ENCODE results near the gene TMEM185A. TPM values are rescaled to one million over a fixed set of nuclear protein-coding genes. Genes with fewer than 3 reads are reported as not detected.
"Not testable (repeated sequence)": the region's sequence is repeated elsewhere in the genome, so short reads cannot be mapped to it uniquely, and the experiment has no call there.

Gene TMEM185A
- total RNA-seq, 4 donors from 2014 or later, result 18.5 to 28.8 (median 22.1) TPM

GRCh38 chrX:149595214-149595613 is 36.4 kb downstream of the TMEM185A start, which contains the start of gene HSFX2:
Gene HSFX2, minus strand, starts transcription at chrX:149595314. Its CDS starts 614 bp downstream, at chrX:149594700.
- WGBS, 2 donors, result no CpG with 5 or more reads among the region's 17 CpGs
- DNase-seq (ENCODE audit: low spot score in 2 of 2); intact Hi-C loops (cut with DNase I; ENCODE audit: low total_unique reads); H3K4me3 ChIP-seq (ENCODE audit: low read depth, poor library complexity, severe bottlenecking): not testable (repeated sequence)

DNA sequence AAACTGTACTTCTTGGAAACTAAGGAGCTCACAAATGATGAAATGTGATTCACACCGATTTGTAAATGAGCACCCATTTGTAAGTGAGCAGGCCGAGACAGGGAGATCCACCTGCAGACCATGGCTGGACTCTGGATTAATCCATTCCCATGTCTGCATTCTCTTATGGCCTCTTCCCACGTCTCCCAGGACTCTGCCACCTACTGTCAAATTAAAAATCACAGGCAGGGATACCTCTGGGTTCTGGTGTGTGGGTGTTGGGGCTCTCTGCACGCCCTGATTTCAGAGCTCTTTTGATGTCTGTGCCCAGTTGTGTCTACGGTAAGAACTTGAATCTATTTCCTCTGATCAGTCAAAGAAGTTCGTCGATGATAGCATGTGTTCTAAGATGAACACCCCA is 40.6 kb downstream of the TMEM185A start:
- WGBS, 2 donors, result no CpG with 5 or more reads among the region's 7 CpGs
- DNase-seq (ENCODE audit: low spot score in 2 of 2), result not testable (repeated sequence)

DNA sequence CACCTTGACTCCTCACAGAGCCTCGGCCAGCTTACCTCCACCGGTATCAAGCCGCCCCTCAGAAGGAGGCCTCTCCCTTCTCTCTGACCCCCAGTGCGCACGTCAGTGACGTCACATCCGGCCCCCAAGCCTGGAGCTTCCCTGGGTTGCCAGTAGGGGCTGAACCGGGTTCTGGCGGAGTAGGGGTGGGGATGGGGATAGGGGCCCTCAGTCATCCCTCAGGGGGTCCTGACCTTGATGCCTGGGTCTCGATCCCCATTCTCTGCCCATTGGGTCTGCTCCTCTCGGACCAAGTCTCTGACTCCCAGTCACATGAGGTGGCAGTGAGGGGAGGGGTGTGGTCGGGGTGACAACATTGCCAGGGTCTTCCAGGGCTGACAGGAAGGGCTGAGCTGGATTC is 44.2 kb downstream of the TMEM185A start, which contains the start of gene MAGEA9B:
Gene MAGEA9B (minus strand): TSS at position 101 of the 400 bp plus-strand sequence. CDS start 4,280 bp downstream, outside the sequence.
- DNase-seq (ENCODE audit: low spot score in 2 of 2); intact Hi-C loops (cut with DNase I; ENCODE audit: low total_unique reads); H3K4me3 ChIP-seq (ENCODE audit: low read depth, poor library complexity, severe bottlenecking): not testable (repeated sequence)
- WGBS, 2 donors, result no CpG with 5 or more reads among the region's 12 CpGs

More for the DNA sequence above, 40.6 kb downstream of the TMEM185A start:
- intact Hi-C loops (cut with DNase I; ENCODE audit: low total_unique reads); H3K4me3 ChIP-seq (ENCODE audit: low read depth, poor library complexity, severe bottlenecking): not testable (repeated sequence)

DNA sequence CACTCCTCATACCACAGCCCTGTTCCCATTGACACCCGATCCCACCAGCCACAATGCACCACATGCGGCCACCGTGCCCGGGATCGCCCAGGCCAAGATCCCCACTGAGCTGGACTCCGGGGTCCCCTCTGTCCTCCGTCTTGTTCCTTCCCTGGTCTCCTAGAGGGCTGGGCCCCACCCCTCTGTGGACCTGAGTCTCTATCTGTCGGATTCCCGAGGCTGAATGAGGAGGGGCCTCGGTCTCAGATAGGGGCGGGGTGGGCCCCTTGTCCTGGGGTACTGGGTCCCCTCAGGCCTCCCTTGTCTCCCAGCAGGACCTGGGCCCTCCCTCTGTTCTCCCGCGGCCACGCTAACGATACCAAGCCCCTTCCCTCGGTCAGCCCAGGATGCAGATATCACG is 46.0 kb downstream of the TMEM185A start:
- intact Hi-C loops (cut with DNase I; ENCODE audit: low total_unique reads); H3K4me3 ChIP-seq (ENCODE audit: low read depth, poor library complexity, severe bottlenecking): not testable (repeated sequence)
- peak in 1 of 2 donors; percentile 52 for DNase-seq (ENCODE audit: low spot score in 2 of 2)
- WGBS, 2 donors, result 86% methylated on average over 4 of the region's 17 CpGs; no CpG with 5 or more reads in 1 of the 2 donors

DNA sequence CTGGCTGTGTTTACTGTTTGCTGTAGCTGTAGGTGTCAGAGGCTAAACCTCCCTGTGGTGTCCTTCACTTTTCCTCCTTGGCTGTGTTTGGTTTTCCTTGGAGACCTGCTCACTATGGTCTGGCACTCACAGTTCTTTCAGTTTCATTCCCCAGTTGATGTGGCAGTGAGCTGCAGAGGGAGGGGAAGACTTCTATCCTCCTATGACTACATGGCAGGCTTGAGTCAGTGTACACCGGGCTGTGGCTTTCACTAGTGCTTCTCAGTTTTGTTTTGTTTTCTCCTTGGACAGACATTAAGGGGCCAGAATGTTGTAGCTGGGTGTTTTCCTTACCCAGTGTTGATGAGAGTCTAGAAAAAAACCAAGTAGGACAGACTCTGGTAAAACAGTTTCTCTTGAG is 58.1 kb downstream of the TMEM185A start:
- no CpG with 5 or more reads among the region's 1 CpG for WGBS, 2 donors
- H3K4me3 ChIP-seq (ENCODE audit: low read depth, poor library complexity, severe bottlenecking); intact Hi-C loops (cut with DNase I; ENCODE audit: low total_unique reads); DNase-seq (ENCODE audit: low spot score in 2 of 2): not testable (repeated sequence)

- 8 to 29% methylated on average over 1 of the region's 1 CpG for WGBS, 2 donors
- H3K4me3 ChIP-seq (ENCODE audit: low read depth, poor library complexity, severe bottlenecking), result no peak overlapping the region
- intact Hi-C loops (cut with DNase I; ENCODE audit: low total_unique reads), result no loop called here
- no peak for TF ChIP-seq POLR2A (IDR thresholded peaks at IDR 0.05)
- TF ChIP-seq CTCF (IDR thresholded peaks at IDR 0.05), result no peak
- no peak for DNase-seq (ENCODE audit: low spot score in 2 of 2)
Measured at GRCh38 chrX:149572743-149573142, 58.8 kb downstream of the TMEM185A start.

- intact Hi-C loops (cut with DNase I; ENCODE audit: low total_unique reads), result no loop called here
- no peak overlapping the region for H3K4me3 ChIP-seq (ENCODE audit: low read depth, poor library complexity, severe bottlenecking)
- WGBS, 2 donors, result 73 to 86% methylated on average over 7 of the region's 7 CpGs
- peak in 1 of 2 donors; percentile 31 for DNase-seq (ENCODE audit: low spot score in 2 of 2)
- TF ChIP-seq POLR2A (IDR thresholded peaks at IDR 0.05) (no peak), CTCF (IDR thresholded peaks at IDR 0.05) (no peak)
Measured at GRCh38 chrX:149571770-149572169, 59.8 kb downstream of the TMEM185A start.

DNA sequence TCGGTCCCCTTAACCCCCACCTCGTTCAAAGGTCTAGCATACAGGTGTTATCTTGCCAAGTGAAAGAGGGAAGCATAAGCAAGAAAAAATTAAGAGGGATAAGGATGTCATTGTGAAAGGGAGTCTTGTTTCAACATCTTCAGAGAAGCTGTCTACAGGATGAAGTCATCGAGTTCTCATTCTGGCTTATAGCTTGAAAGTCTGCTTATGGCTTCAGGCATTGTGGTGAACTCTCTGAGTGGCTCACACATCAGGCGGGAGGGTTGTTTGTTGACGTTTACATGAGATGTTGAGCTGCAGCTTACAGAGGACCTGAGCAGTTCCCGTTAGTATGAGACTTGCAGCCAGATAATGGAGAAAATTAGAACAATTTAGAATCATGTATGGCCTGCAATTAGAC is 60.9 kb downstream of the TMEM185A start:
- no peak overlapping the region for H3K4me3 ChIP-seq (ENCODE audit: low read depth, poor library complexity, severe bottlenecking)
- intact Hi-C loops (cut with DNase I; ENCODE audit: low total_unique reads), result no loop called here
- DNase-seq (ENCODE audit: low spot score in 2 of 2), result peak in 1 of 2 donors; percentile 28
- TF ChIP-seq CTCF (IDR thresholded peaks at IDR 0.05) (no peak), POLR2A (IDR thresholded peaks at IDR 0.05) (no peak)
- 33 to 39% methylated on average over 6 of the region's 6 CpGs for WGBS, 2 donors
